Measurements from ENCODE around the gene SUPV3L1.

- TF ChIP-seq EZH2phosphoT487 (IDR thresholded peaks at IDR 0.05; ENCODE audit: borderline replicate concordance, low read length) (no peak), CTCF (IDR thresholded peaks at IDR 0.05; ENCODE audit: low read depth, low read length, poor library complexity, severe bottlenecking) (no peak)
Measured at GRCh38 chr10:69130251-69130650, 49.8 kb upstream of the SUPV3L1 start.
